ENCODE measurements around the gene PPP5C.

DNA sequence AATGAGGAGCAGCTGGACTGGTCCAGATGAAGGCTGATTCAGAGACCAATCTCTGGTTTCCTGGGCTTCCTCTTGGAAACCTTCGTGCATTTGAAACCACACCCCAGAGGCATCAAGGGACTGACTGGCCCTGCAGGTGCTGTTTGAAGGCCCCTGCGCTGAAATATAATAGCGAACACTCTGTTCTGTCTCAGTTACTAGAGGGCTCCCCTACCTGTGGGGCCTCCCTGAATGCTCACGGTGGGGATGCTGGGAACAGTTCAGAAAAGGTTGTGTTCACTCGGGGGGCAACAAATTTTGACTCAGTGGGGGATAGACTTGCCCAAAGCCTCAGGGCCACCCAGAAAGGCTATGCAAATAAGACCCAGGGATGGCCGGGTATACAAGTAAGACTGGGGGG lies 60.1 kb downstream of the PPP5C start:
- TF ChIP-seq RAD21 (IDR thresholded peaks at IDR 0.05; ENCODE audit: low read depth) (no peak), EZH2phosphoT487 (IDR thresholded peaks at IDR 0.05; ENCODE audit: borderline replicate concordance) (no peak), POLR2A (IDR thresholded peaks at IDR 0.05; ENCODE audit: borderline replicate concordance, extremely low read depth, insufficient read depth, insufficient read length) (no peak), YY1 (IDR thresholded peaks at IDR 0.05; ENCODE audit: extremely low read depth, insufficient replicate concordance, low read depth, low read length) (no peak), FOSL1 (IDR thresholded peaks at IDR 0.05; ENCODE audit: low read depth) (no peak), EZH2 (IDR thresholded peaks at IDR 0.05) (no peak), POLR2AphosphoS5 (IDR thresholded peaks at IDR 0.05; ENCODE audit: low read depth, low read length) (no peak), CEBPB (IDR thresholded peaks at IDR 0.05; ENCODE audit: low read depth) (no peak), ZNF274 (IDR thresholded peaks at IDR 0.05; ENCODE audit: low read depth, low read length) (no peak), ZFX (IDR thresholded peaks at IDR 0.05) (no peak), SIN3A (IDR thresholded peaks at IDR 0.05; ENCODE audit: low read depth) (no peak)
- TF ChIP-seq, protein P1, sequence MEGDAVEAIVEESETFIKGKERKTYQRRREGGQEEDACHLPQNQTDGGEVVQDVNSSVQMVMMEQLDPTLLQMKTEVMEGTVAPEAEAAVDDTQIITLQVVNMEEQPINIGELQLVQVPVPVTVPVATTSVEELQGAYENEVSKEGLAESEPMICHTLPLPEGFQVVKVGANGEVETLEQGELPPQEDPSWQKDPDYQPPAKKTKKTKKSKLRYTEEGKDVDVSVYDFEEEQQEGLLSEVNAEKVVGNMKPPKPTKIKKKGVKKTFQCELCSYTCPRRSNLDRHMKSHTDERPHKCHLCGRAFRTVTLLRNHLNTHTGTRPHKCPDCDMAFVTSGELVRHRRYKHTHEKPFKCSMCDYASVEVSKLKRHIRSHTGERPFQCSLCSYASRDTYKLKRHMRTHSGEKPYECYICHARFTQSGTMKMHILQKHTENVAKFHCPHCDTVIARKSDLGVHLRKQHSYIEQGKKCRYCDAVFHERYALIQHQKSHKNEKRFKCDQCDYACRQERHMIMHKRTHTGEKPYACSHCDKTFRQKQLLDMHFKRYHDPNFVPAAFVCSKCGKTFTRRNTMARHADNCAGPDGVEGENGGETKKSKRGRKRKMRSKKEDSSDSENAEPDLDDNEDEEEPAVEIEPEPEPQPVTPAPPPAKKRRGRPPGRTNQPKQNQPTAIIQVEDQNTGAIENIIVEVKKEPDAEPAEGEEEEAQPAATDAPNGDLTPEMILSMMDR (IDR thresholded peaks at IDR 0.05 in 2 of 3, conservative IDR thresholded peaks at IDR 0.05 in 1 of 3; ENCODE audit: borderline replicate concordance in 1 of 3, insufficient read depth in 1 of 3, low read depth in 2 of 3, low read length in 2 of 3), result no peak
- TF ChIP-seq, protein P2, sequence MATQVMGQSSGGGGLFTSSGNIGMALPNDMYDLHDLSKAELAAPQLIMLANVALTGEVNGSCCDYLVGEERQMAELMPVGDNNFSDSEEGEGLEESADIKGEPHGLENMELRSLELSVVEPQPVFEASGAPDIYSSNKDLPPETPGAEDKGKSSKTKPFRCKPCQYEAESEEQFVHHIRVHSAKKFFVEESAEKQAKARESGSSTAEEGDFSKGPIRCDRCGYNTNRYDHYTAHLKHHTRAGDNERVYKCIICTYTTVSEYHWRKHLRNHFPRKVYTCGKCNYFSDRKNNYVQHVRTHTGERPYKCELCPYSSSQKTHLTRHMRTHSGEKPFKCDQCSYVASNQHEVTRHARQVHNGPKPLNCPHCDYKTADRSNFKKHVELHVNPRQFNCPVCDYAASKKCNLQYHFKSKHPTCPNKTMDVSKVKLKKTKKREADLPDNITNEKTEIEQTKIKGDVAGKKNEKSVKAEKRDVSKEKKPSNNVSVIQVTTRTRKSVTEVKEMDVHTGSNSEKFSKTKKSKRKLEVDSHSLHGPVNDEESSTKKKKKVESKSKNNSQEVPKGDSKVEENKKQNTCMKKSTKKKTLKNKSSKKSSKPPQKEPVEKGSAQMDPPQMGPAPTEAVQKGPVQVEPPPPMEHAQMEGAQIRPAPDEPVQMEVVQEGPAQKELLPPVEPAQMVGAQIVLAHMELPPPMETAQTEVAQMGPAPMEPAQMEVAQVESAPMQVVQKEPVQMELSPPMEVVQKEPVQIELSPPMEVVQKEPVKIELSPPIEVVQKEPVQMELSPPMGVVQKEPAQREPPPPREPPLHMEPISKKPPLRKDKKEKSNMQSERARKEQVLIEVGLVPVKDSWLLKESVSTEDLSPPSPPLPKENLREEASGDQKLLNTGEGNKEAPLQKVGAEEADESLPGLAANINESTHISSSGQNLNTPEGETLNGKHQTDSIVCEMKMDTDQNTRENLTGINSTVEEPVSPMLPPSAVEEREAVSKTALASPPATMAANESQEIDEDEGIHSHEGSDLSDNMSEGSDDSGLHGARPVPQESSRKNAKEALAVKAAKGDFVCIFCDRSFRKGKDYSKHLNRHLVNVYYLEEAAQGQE (IDR thresholded peaks at IDR 0.05; ENCODE audit: low read depth), result no peak
- TF ChIP-seq, protein P3, sequence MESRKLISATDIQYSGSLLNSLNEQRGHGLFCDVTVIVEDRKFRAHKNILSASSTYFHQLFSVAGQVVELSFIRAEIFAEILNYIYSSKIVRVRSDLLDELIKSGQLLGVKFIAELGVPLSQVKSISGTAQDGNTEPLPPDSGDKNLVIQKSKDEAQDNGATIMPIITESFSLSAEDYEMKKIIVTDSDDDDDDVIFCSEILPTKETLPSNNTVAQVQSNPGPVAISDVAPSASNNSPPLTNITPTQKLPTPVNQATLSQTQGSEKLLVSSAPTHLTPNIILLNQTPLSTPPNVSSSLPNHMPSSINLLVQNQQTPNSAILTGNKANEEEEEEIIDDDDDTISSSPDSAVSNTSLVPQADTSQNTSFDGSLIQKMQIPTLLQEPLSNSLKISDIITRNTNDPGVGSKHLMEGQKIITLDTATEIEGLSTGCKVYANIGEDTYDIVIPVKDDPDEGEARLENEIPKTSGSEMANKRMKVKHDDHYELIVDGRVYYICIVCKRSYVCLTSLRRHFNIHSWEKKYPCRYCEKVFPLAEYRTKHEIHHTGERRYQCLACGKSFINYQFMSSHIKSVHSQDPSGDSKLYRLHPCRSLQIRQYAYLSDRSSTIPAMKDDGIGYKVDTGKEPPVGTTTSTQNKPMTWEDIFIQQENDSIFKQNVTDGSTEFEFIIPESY (IDR thresholded peaks at IDR 0.05; ENCODE audit: extremely low read depth, insufficient replicate concordance, low read length), result no peak

Measured in HCT116 (cell line).